T-cell (primary cell): ENCODE results near the gene GDF10. TPM values are rescaled to one million over a fixed set of nuclear protein-coding genes. Genes with fewer than 3 reads are reported as not detected.

Experiments used
- ATAC-seq, 4 experiments: fragments of 200-7000 bp in 3 of 4; fragments of 150-1000 bp in 1 of 4; cut with Tn5 transposase; replicated peaks in 1 of 4; 1 replicate in 3 of 4; 2 replicates in 1 of 4; pipeline ENCODE4 v1.10.0; 2021; ENCODE audit warnings: moderate library complexity in 3 of 4, mild to moderate bottlenecking in 2 of 4, moderate number of reproducible peaks in 1 of 4
- CTCF ChIA-PET, 2 donors: fragments of 300-600 bp; sonication (Branson Sonifier 250); formaldehyde crosslinking; loops; one replicate each; lab custom pipeline; 2022; ENCODE audit warnings: antibody characterized with exemption in 2 of 2; lab: Charles Lee
- POLR2A ChIA-PET, 2 donors: fragments of 300-600 bp; sonication (Branson Sonifier 250); formaldehyde crosslinking; loops; one replicate each; lab custom pipeline; 2022; ENCODE audit warnings: antibody characterized with exemption in 2 of 2; lab: Charles Lee
- DNase-seq, 35 experiments: peaks; one replicate each; pipeline versions ENCODE4 v3.0.0 to v3.0.0-alpha.2; 2013 to 2023
- H3K27ac ChIP-seq: one replicate; pipeline ENCODE4 v1.5.1; 2013; ENCODE audit warnings: low read length
- H3K27me3 ChIP-seq, 2 experiments: replicated peaks in 1 of 2; 1 replicate in 1 of 2; 2 replicates in 1 of 2; pipeline versions ENCODE4 v1.6.1 to v1.7.0; 2013; ENCODE audit warnings: low read length in 1 of 2, mixed read lengths in 1 of 2; ENCODE audit not compliant: control insufficient read depth in 2 of 2, insufficient read depth in 2 of 2; ENCODE audit errors: extremely low read depth in 1 of 2
- H3K36me3 ChIP-seq, 2 donors: 1 replicate in 1 of 2; 2 replicates in 1 of 2; pipeline versions ENCODE4 v1.6.1 to v1.7.0; 2013; ENCODE audit warnings: low read length in 1 of 2; ENCODE audit not compliant: control insufficient read depth in 2 of 2, insufficient read depth in 1 of 2; ENCODE audit errors: extremely low read depth in 1 of 2
- H3K4me1 ChIP-seq, 2 experiments: 1 replicate in 1 of 2; 2 replicates in 1 of 2; pipeline versions ENCODE4 v1.6.1 to v1.7.0; 2013; ENCODE audit warnings: low read length in 2 of 2, mixed read lengths in 1 of 2; ENCODE audit not compliant: insufficient read depth in 2 of 2, control insufficient read depth in 1 of 2; ENCODE audit errors: extremely low read depth in 1 of 2
- H3K4me3 ChIP-seq, 2 donors: 1 replicate in 1 of 2; 2 replicates in 1 of 2; pipeline versions ENCODE4 v1.5.1 to v1.7.0; 2013; ENCODE audit warnings: mild to moderate bottlenecking in 2 of 2, low read length in 1 of 2, moderate library complexity in 1 of 2; ENCODE audit not compliant: control insufficient read depth in 1 of 2; ENCODE audit errors: extremely low read depth in 1 of 2
- H3K9me3 ChIP-seq: 2 replicates; pipeline ENCODE4 v1.7.0; 2013
- H3K27ac Mint-ChIP-seq, 2 donors: one replicate each; pipeline ENCODE4 v1.8.0; 2020 to 2021; ENCODE audit warnings: mild to moderate bottlenecking in 2 of 2, mixed read lengths in 2 of 2
- H3K27me3 Mint-ChIP-seq, 2 donors: one replicate each; pipeline ENCODE4 v1.8.0; 2021 to 2022; ENCODE audit warnings: mixed read lengths in 2 of 2
- H3K36me3 Mint-ChIP-seq: one replicate; pipeline ENCODE4 v1.8.0; 2021; ENCODE audit warnings: mixed read lengths
- H3K4me1 Mint-ChIP-seq, 3 donors: one replicate each; pipeline ENCODE4 v1.8.0; 2020 to 2022; ENCODE audit warnings: mixed read lengths in 3 of 3, mild to moderate bottlenecking in 1 of 3
- H3K4me3 Mint-ChIP-seq, 3 donors: one replicate each; pipeline ENCODE4 v1.8.0; 2020 to 2022; ENCODE audit warnings: mild to moderate bottlenecking in 3 of 3, mixed read lengths in 3 of 3, moderate library complexity in 3 of 3
- H3K9me3 Mint-ChIP-seq, 3 donors: one replicate each; pipeline ENCODE4 v1.8.0; 2020 to 2022; ENCODE audit warnings: mixed read lengths in 3 of 3
- WGBS: methylation state at CpG from one replicate; pipeline ENCODE4 v1.1.5; 2013; ENCODE audit warnings: missing lambda C conversion rate; ENCODE audit not compliant: insufficient coverage; 5-methylcytosine and 5-hydroxymethylcytosine counted together
- total RNA-seq, 35 experiments: library from RNA in 6 of 35; stranded (reverse) in 6 of 35; fragments of 120-200 nt in 1 of 35; gene quantifications; one replicate each; pipeline versions ENCODE4 v1.2.1 to v1.2.4 and lab custom pipeline; 2013 to 2026

The GDF10 gene
- total RNA-seq, 5 donors from 2014 or later (not counting 1 experiment from before 2014, with no cell fraction given): 0.14 to 1.4 (median 0.46) TPM

GRCh38 chr10:47319784-47320183 is 19.8 kb downstream of the GDF10 start:
- H3K27me3 ChIP-seq: no peaks in the 10 kb centered on the region
- Mint-ChIP-seq H3K27me3 (peaks cover 0 to 2% of the 10 kb centered on the region in 2 donors), H3K36me3 (no peaks in the 10 kb centered on the region), H3K4me3 (no peak overlapping the region), H3K4me1 (no peaks in the 10 kb centered on the region), H3K9me3 (no peaks in the 10 kb centered on the region), H3K27ac (no peak overlapping the region)
- WGBS: 80% methylated on average over 4 of the region's 8 CpGs
- H3K4me1 ChIP-seq: no peaks in the 10 kb centered on the region
- DNase-seq (no peak), ATAC-seq (no peak)
- no peaks in the 10 kb centered on the region for H3K9me3 ChIP-seq
- H3K36me3 ChIP-seq: no peaks in the 10 kb centered on the region
- H3K4me3 ChIP-seq: no peak overlapping the region
- CTCF ChIA-PET: no interaction called here
- POLR2A ChIA-PET: no interaction called here
- no peak overlapping the region for H3K27ac ChIP-seq

GRCh38 chr10:47320812-47321211 is 20.8 kb downstream of the GDF10 start:
- peaks cover 0 to 2% of the 10 kb centered on the region in 2 donors for H3K27me3 Mint-ChIP-seq
- Histone ChIP-seq H3K36me3 (no peaks in the 10 kb centered on the region), H3K9me3 (no peaks in the 10 kb centered on the region), H3K4me1 (no peaks in the 10 kb centered on the region), H3K4me3 (no peak overlapping the region), H3K27ac (no peak overlapping the region), H3K27me3 (peaks cover 0 to 4% of the 10 kb centered on the region in 2 experiments)
- no peak overlapping the region for H3K4me3 Mint-ChIP-seq
- H3K36me3 Mint-ChIP-seq: no peaks in the 10 kb centered on the region
- ATAC-seq: no peak
- 66% methylated on average over 6 of the region's 6 CpGs for WGBS
- peak in 1 of 35 experiments; percentile 17 for DNase-seq
- no peaks in the 10 kb centered on the region for H3K4me1 Mint-ChIP-seq
- H3K9me3 Mint-ChIP-seq: no peaks in the 10 kb centered on the region
- H3K27ac Mint-ChIP-seq: no peak overlapping the region
- POLR2A ChIA-PET: no interaction called here
- CTCF ChIA-PET: no interaction called here

- Histone ChIP-seq H3K27ac (no peak overlapping the region), H3K4me3 (no peak overlapping the region), H3K27me3 (peaks cover 0 to 6% of the 10 kb centered on the region in 2 experiments), H3K4me1 (no peaks in the 10 kb centered on the region), H3K9me3 (no peaks in the 10 kb centered on the region), H3K36me3 (no peaks in the 10 kb centered on the region)
- H3K9me3 Mint-ChIP-seq: no peaks in the 10 kb centered on the region
- H3K4me1 Mint-ChIP-seq: no peaks in the 10 kb centered on the region
- POLR2A ChIA-PET: no interaction called here
- no peaks in the 10 kb centered on the region for H3K36me3 Mint-ChIP-seq
- peak in 1 of 35 experiments; percentile 21 for DNase-seq
- no peak for ATAC-seq
- no peak overlapping the region for H3K27ac Mint-ChIP-seq
- CTCF ChIA-PET: interaction anchor here in 1 of 2 donors (0.6 kb wide), 1 partner anchor 123 kb away, joined by 3 read pairs; no protein-coding TSS in a partner anchor
- H3K27me3 Mint-ChIP-seq: peaks cover 0 to 2% of the 10 kb centered on the region in 2 donors
- WGBS: 86% methylated on average over 5 of the region's 8 CpGs
- no peak overlapping the region for H3K4me3 Mint-ChIP-seq
These were observed 21.7 kb downstream of the GDF10 start for GRCh38 chr10:47321521-47322195.

GRCh38 chr10:47322300-47323061 is 22.5 kb downstream of the GDF10 start, which contains the start of gene GDF2:
Gene GDF2 (plus strand): TSS chr10:47322454. CDS start chr10:47322669, 215 bp downstream.
- DNase-seq: peak in 1 of 35 experiments; percentile 21
- CTCF ChIA-PET: no interaction called here

GRCh38 chr10:47323087-47323486 is 23.1 kb downstream of the GDF10 start:
- Histone ChIP-seq H3K9me3 (no peaks in the 10 kb centered on the region), H3K4me1 (no peaks in the 10 kb centered on the region), H3K27ac (no peak overlapping the region), H3K4me3 (no peak overlapping the region), H3K27me3 (peaks cover 0 to 6% of the 10 kb centered on the region in 2 experiments), H3K36me3 (no peaks in the 10 kb centered on the region)
- DNase-seq (no peak), ATAC-seq (no peak)
- H3K4me1 Mint-ChIP-seq: no peaks in the 10 kb centered on the region
- CTCF ChIA-PET: no interaction called here
- H3K27me3 Mint-ChIP-seq: peaks cover 0 to 2% of the 10 kb centered on the region in 2 donors
- POLR2A ChIA-PET: no interaction called here
- no peaks in the 10 kb centered on the region for H3K9me3 Mint-ChIP-seq
- no peak overlapping the region for H3K27ac Mint-ChIP-seq
- WGBS: 60% methylated on average over 1 of the region's 1 CpG
- no peak overlapping the region for H3K4me3 Mint-ChIP-seq
- no peaks in the 10 kb centered on the region for H3K36me3 Mint-ChIP-seq

More at GRCh38 chr10:47322300-47323061, 22.5 kb downstream of the GDF10 start, which contains the start of gene GDF2:
- Histone ChIP-seq H3K36me3 (no peaks in the 10 kb centered on the region), H3K4me3 (no peak within 1 kb of the TSS), H3K9me3 (no peaks in the 10 kb centered on the region), H3K27ac (no peak within 1 kb of the TSS), H3K4me1 (no peaks in the 10 kb centered on the region), H3K27me3 (peaks cover 0 to 6% of the 10 kb centered on the region in 2 experiments)
- H3K27ac Mint-ChIP-seq: no peak within 1 kb of the TSS
- H3K4me1 Mint-ChIP-seq: no peaks in the 10 kb centered on the region
- H3K27me3 Mint-ChIP-seq: peaks cover 0 to 2% of the 10 kb centered on the region in 2 donors
- 89% methylated on average over 33 of the region's 35 CpGs for WGBS
- H3K9me3 Mint-ChIP-seq: no peaks in the 10 kb centered on the region
- H3K4me3 Mint-ChIP-seq: no peak within 1 kb of the TSS
- POLR2A ChIA-PET: no interaction called here
- ATAC-seq: no peak
- no peaks in the 10 kb centered on the region for H3K36me3 Mint-ChIP-seq

GRCh38 chr10:47323636-47324296 is 23.8 kb downstream of the GDF10 start:
- WGBS: 76% methylated on average over 4 of the region's 5 CpGs

More at GRCh38 chr10:47323636-47324296, 23.8 kb downstream of the GDF10 start:
- H3K36me3 Mint-ChIP-seq: no peaks in the 10 kb centered on the region
- no peak overlapping the region for H3K27ac Mint-ChIP-seq
- H3K4me1 ChIP-seq: no peaks in the 10 kb centered on the region
- ChIA-PET POLR2A (no interaction called here), CTCF (interaction anchor here in 1 of 2 donors (1.4 kb wide), 1 partner anchor 12 kb away, joined by 5 read pairs; no protein-coding TSS in a partner anchor)
- no peaks in the 10 kb centered on the region for H3K4me1 Mint-ChIP-seq
- no peaks in the 10 kb centered on the region for H3K9me3 ChIP-seq
- no peak overlapping the region for H3K4me3 ChIP-seq
- no peak for ATAC-seq
- peaks cover 0 to 6% of the 10 kb centered on the region in 2 experiments for H3K27me3 ChIP-seq
- H3K36me3 ChIP-seq: no peaks in the 10 kb centered on the region
- no peak overlapping the region for H3K4me3 Mint-ChIP-seq
- DNase-seq: no peak
- peaks cover 0 to 2% of the 10 kb centered on the region in 2 donors for H3K27me3 Mint-ChIP-seq
- H3K27ac ChIP-seq: no peak overlapping the region
- no peaks in the 10 kb centered on the region for H3K9me3 Mint-ChIP-seq
